Stimulated activated CD4-positive, alpha-beta T cell treated with anti-CD3 and anti-CD28 coated beads, TNF-alpha, amount 100 ng/mL, for 4 hours (primary cell): ENCODE data around the gene CHD1.
A peak's percentile ranks its signal among the peaks of the same experiment; 100 is the strongest.
"Not testable (repeated sequence)": the region's sequence is repeated elsewhere in the genome, so short reads cannot be mapped to it uniquely, and the experiment has no call there.

Source experiments
- DNase-seq, 3 experiments: peaks; one replicate each; pipeline ENCODE4 v3.0.0-alpha.2; 2020; ENCODE audit warnings: low read depth in 3 of 3

The CHD1 gene

DNA sequence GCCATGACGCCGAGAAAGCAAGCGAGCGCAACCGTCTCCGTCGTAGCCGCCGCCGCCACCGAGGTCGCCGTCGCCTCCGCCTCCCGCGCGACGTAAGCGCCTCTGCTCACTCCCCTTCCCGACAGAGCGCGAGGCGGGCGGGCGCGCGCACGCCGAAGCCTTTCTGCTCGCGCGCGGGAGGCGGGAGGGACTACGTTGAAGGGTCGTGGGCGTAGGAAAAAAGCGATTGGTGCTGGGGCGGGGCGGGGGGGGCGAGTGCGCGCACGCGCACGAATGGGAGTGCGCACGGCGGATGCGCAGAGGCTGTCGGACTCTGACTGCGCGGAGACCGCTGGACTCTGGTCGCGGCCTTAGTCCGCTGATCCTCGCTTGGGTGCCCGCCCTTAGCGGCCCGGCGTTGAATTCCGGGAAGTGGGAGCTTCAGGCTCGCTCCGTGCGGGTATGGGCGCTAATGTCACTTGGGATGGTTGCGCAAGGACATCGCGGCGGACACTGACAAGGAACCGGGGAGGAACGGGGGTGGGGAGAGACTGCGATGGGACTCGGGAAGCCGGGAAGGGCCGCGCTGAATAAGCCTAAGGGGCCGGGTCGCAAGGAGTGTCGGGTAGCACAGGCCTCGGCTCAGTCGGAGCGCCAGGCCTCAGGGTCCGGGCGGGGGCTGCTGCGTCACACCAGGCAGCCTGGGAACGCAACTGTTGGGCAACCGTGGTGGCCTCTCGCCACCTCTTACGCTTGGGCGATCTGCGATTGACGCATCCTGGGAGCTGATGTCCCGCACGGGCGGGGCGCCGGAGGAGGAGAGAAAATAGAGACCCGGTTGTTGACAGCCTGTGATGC is at the start of gene CHD1:
Gene CHD1, minus strand, starts transcription at position 135 of the 837 bp plus-strand sequence. CDS start 2,621 bp downstream, outside the sequence.
- peak; percentile 77 to 91 (median 91) for DNase-seq

DNA sequence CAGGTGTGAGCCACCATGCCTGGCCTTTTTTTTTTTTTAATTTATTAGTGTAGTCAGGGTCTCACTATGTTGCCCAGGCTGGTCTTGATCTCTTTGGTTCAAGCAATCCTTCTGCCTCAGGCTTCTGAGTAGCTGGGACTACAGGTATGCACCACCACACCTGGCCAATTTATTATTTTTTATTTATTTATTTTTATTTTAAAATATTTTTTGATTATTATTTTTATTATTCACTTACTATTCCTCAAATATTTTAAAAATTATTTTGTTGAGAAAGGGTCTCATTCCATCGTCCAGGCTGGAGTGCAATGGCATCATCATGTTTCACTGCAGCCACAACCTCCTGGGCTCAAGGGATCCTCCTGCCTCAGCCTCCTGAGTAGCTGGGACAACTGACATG is 49.7 kb upstream of the CHD1 start:
- no peak for DNase-seq

DNA sequence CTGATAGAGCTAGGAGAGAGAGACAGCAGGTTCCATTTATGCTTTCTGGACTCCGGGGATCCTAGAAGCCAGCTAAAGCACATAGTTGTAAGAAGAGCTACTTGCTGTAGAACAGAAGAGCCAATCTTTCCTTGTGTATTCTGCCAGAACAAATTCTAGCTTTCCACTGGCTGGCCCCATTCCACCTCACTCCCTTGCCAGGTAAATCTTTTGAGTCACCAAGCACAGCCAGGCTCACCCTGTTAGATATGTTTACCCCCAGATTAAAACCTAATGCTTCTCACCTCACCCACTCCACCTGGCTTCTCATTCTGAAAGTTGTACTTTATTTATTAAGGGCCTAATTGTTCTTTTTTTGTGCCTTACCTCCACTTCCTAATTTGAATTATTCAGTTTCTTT is 48.9 kb upstream of the CHD1 start:
- no peak for DNase-seq

DNA sequence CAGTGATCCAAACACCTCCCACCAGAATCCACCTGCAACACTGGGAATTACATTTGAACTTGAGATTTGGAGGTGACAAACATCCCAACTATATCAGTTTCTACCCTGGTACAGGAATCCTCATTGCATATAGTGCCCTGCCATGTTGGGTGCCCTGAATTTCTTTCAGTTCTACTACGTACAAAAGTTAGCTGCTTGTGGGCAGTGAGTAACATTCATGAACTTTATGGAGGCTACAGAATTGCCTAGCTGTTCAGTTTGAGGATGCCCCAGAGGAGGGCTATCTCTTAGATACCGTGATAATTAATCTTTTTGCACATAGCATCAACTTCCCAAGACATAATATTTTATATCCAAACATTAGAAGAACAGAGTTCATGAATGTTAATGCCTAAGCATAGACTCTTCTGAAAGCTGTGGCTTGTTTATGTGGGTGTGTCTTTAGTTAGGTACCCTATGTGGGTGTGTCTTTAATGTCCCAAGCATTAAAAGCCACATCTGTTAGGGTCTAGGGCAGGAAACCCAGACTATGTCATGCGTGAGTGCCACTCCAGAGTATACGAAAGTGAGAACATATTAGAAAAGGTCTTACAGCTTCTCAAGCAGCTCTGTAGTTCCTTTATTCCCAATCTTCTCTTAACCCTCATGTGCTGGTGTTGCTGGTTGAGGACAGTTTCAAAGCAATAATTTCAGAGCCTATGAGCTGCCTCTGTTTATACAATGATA is 47.0 kb upstream of the CHD1 start:
- DNase-seq: no peak

DNA sequence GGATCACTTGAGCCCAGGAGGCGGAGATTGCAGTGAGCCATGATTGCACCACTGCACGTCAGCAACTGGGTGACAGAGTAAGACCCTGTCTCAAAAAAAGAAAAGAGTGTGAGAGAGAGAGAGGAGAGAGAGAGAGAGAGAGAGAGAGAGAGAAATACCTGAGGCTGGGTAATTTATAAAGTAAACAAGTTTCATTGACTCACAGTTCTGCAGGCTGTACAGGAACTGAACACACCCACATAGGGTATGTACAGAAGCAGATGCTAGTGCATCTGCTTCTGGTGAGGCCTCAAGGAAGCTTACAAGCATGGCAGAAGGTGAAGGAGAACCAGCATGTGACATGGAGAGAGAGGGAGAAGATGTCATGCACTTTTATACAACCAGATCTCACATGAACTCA is 46.4 kb upstream of the CHD1 start:
- DNase-seq: no peak

DNA sequence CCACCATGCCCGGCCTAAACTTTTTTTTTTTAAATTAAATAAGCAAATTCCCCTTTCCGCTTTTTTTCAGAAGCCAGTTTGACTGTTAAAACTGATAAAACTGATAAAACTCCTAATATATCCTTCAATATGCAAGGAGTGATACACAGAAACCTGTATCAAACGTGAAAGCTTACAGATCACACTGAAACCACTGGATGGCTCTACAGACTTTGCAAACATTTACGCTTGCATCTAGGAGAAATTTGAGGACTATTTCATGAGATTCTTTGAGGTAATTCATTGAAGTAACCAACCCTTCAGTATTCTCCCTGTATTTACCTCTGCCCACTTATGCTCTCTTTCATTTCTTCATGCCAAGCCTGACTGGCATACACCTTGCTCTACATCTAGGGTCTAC is 40.6 kb upstream of the CHD1 start:
- DNase-seq: no peak

DNA sequence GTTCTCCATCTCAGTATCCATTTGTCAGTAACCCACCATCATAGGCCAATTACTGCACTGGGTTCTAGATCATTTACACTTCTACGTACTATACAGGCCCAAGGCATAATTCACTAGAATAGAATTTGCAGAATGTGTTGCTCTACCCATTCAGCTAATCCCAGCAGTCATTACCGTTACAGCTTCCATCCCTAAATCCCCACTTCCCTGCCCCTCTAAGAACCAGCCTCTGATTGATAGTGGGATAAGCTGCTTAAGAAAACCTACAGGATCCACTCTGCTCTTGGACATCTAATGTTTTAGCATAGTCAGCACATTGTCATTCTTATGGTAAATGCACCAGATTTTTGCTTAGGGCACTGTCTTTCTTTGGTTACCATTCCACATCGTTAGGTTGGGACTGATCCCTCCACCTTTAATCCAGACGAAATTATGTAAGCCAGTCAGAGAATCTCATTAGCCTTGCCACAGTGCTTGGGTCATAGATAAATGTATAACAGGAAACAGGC is 39.3 kb upstream of the CHD1 start:
- DNase-seq: no peak

DNA sequence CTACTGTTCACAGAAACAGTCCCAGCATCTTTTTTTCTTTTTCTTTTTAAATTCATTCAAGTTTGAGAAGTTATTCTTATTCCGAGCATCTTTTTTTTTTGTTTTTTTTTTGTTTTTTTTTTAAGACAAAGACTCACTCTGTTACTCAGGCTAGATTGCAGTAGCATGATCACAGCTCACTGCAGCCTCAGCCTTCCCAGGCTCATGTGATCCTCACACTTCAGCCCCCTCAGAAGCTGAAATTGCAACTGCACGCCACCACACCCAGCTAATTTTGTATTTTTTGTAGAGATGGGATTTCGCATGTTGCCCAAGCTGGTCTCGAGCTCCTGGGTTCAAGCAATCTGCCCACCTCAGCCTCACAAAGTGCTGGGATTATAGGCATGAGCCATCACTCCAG is 36.4 kb upstream of the CHD1 start:
- DNase-seq: no peak

DNA sequence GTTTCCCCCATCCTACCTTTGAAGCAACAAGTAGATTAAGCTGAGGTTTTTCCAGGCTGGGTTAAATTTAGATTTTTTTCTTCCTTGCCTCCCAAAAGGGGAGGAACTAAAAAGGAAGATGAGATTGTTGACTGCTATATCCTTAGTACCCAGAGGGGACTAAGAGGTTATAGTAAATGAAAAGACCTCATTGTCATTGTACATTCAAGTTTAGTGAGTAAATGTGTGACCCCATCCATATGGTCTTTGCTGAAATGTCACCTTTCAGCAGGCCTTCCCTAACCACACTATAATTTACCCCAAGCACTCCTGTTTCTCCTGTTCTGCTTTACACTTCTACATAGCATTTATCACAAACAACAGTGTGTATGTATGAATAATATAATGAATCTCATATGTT is 35.8 kb upstream of the CHD1 start:
- DNase-seq: no peak

DNA sequence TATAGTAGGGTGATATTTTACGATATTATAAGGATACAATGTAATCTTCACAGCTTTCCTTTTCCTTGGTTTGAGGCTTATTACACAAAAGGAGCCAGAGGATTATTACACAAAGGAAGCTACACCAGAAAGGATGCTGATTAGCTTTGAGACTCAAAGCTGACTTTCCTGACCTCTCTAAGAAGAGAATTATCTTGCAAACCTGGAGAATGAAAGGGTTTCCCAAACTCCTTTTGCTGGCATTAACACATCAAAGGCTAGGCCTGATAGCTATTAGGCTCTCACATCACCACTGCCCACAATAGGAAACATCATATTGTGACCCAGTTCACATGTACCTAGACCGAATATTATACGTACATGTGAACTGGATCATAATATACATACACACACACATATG is 34.2 kb upstream of the CHD1 start:
- no peak for DNase-seq

DNA sequence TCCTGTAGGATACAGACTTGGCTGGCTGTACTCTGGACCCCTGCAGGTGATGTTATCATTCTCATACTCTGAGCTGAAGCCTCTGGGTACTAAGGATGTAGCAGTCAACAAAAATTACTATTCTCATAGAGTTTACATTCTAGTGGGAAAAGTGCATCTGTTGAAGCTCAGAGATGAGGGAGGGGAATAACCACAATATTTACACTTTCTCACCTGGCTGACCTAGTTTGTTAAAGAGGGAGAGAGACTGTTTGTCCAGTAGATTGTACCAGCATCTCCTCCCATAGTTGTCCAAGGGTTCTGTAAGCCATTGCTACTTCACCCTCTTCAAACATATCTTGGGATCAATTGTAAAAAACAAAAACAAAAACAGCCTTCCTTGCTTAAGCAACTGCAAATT is 33.8 kb upstream of the CHD1 start:
- DNase-seq: no peak

DNA sequence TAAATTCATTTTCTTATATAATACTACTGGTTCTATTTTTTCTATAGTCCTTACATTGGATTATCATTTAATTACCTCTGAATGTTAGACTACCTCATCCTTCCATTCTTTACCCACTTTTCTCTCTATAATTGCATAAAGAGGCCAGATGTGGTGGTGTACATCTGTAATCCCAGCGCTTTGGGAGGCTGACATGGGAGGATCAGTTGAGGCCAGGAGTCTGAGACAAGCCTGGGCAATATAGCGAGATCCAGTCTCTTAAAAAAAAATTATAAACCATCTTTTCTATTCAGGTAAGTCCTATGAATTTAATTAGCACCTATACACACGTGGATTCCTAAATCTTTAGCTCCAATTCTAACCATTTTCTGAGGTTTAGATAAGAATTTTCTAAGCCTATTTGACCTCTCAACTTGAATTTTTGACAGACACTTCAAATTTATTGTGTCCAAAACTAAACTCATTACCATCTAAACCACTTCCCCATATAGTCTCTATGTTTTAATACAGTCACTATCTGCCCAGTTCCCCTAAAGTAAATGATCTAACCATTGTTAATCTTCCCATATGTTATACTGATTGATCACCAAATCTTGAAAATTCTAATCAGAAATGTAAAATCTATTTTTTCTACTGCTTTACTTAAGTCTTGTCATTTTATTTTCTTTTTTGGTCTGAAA is 33.0 kb upstream of the CHD1 start:
- DNase-seq: no peak

DNA sequence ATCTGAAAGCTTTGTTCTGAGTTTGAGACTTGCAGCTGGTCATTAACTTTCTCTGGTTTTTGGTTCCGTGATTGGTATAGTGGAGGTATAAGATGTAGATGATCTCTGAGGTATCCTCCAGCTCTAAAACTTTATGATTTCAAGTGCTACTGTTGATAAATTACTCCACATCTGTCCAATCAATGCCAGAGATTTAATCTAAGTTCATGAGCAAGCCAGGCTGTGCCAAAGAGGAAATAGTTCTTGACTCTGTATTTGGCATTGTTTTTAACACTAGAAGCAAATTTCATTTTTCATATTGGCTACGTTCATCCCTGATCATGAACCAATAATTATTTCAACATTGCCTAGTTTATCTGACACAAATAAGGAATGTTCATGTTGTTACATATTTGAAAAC is 28.5 kb upstream of the CHD1 start:
- DNase-seq: no peak

DNA sequence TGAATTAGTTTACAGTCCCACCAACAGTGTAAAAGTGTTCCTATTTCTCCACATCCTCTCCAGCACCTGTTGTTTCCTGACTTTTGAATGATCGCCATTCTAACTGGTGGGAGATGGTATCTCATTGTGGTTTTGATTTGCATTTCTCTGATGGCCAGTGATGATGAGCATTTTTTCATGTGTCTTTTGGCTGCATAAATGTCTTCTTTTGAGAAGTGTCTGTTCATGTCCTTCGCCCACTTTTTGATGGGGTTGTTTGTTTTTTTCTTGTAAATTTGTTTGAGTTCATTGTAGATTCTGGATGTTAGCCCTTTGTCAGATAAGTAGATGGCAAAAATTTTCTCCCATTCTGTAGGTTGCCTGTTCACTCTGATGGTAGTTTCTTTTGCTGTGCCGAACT is 27.1 kb upstream of the CHD1 start:
- DNase-seq: not testable (repeated sequence)

DNA sequence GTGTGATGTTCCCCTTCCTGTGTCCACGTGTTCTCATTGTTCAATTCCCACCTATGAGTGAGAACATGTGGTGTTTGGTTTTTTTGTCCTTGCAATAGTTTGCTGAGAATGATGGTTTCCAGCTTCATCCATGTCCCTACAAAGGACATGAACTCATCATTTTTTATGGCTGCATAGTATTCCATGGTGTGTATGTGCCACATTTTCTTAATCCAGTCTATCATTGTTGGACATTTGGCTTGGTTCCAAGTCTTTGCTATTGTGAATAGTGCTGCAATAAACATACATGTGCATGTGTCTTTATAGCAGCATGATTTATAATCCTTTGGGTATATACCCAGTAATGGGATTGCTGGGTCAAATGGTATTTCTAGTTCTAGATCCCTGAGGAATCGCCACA is 26.7 kb upstream of the CHD1 start:
- DNase-seq: not testable (repeated sequence)

DNA sequence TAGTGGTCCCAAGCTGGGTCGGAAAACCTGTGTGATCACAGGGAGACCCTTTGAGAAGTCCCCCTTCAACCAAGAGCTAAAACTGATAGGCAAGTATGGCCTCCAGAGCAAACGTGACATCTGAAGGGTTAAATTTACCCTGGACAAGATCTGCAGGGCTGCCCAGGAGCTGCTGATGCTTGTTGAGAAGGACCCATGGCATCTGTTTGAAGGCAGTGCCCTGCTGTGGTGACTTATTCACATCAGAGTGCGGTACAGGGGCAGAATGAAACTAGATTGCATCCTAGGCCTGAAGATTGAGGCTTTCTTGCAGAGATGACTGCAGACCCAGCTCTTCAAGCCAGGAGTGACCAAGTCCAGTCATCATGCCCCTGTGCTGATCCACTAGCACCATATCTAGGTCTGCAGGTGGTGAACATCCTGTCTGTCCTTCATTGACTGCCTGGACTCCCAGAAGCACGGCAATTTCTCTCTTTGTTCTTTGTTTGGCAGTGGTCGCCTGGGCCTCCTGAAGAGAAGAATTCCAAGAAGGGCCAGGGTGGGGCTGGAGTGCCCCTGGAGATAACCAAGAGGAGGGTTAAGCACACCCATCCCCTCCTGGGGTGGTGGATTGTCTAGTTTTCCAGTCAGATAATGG is 25.7 kb upstream of the CHD1 start:
- DNase-seq: no peak

DNA sequence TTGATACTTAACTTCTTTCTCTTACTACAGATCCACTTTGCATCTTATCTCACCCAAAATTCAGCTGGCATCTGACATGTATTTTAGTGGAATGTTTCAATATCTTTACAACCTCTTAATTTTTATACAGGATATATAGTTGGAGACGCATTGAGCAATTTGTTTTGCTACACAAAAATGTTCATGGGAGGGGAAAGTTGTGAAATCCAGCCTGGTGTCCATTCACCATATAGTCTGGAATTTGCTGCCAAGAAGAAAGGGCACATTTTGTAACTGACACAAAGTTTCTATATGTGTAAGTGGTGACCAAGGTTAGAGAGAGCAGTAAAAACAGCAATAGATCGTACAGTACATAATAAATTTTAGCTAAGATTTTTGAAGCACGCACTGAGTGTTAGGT is 14.0 kb upstream of the CHD1 start:
- no peak for DNase-seq

DNA sequence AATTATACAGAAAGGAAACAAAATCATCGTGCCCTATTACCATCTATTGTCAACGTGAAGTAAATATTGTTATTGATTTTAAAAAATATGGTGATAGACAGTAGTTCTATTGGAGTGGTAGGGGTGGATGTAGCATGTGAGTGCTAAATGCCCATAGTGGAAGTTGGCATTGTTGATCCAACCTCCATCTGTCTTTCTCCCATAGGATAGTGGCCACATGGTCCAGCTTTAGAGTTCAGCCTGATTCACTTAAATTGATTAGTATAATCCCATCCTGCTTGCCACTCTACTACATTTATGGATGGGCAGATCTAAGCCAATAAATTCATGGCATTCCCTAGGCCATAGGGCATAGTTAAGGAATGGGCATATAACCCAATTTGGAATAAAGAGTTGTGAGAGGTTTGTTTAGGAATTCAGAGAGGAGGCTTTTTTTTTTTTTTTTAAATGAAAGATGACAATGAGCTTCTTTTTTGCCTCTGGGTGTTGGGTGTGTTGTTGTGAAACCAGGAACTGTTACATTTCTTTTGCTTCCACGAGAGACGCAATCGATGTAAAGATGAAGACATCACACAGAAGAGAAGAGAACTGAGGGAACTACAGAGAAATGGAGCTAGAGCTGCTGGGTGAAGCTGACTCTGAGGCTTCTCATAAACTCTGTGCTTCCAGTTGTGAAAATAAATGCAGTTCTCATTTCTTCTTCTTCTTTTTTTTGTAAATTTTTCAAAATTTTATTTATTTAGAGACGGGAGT is 12.5 kb upstream of the CHD1 start:
- no peak for DNase-seq

DNA sequence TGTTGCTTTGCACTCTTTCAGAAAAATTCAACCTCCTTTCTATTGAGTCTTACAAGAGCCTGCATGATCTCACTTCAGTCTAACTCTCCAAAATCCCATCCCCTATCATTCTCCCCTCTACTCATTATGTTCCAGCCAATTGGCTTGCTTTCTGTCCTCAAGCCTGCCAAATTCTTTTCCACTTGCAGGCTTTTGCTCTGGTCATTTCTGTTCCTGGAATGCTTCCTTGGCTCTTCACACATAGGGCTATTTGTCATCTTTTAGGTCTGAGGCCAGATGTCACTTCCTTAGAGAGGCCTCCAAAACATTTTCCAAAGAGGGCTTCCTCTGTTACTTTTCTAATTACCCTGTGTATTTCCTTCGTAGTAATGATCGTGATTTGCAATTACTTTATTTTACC is 11.8 kb upstream of the CHD1 start:
- no peak for DNase-seq

DNA sequence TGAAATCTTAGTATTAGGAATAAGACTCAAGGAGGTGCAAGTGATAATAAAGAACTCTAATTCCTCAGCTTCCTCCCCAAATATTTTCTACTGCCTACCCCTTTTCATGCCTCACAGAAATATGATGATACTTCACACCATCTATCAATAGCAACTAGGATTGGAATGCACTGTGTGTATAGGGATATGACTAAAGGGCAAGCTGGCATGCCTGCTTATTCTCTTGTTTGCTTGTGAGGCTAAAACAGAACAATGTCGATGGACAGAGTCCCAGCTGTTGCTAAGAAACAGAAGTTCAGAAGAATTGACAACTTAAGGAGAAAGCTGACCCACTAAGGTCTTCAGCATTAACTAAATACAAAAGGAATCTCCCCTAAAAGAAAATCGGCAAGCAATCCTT is 9.7 kb upstream of the CHD1 start:
- no peak for DNase-seq
